NK-92 (cell line): ENCODE measurements around the gene FASTKD1.

Source experiments
- DNase-seq: peaks from one replicate; lab custom pipeline; 2025; ENCODE audit not compliant: unreplicated experiment; lab: John Stamatoyannopoulos, UW

Gene FASTKD1

GRCh38 chr2:169509298-169509885, 64.3 kb downstream of the FASTKD1 start, which contains the start of gene KLHL41:
TSS of gene KLHL41 (plus strand) at chr2:169509702. CDS start at chr2:169509779, 77 bp downstream.
- DNase-seq = no peak

DNA sequence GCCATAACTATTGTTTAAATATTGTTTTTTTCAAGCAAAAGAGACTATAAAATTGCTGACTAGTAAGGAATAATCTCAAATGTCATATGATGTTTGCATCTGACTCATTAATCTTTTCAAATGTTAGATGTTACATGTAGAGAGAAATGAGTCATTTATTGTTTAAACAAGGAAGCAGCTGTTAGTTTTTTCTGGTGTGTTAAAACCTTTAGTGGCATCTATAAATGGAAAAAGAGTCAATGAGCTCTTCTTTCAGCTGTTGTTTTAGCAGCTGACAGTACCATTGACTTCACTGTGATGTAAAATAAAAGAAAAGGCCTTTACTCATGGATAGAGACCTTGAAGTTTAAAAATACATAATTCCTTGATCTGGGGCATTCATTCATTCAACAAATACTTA, 66.0 kb downstream of the FASTKD1 start:
- no peak for DNase-seq

DNA sequence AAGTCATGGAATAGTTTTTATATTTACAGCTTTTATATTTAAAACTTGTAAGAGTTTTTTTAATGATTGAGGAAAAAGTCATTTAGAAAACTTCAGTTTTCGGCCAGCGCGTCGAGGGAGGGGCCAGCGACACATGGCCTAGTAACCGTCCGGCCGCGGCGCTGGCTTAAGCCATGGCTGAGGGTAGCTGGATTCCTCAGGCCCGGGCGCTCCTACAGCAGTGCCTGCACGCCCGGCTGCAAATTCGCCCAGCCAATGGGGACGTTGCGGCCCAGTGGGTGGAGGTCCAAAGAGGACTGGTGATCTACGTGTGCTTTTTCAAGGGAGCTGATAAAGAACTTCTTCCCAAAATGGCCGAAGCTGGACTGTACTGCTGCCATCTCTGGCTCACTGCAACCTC, 69.0 kb downstream of the FASTKD1 start:
- no peak for DNase-seq

GRCh38 chr2:169495310-169495928, 78.2 kb downstream of the FASTKD1 start:
- no peak for DNase-seq

- DNase-seq = no peak
These were observed 80.3 kb downstream of the FASTKD1 start for GRCh38 chr2:169493360-169493759.

- no peak for DNase-seq
These were observed 82.3 kb downstream of the FASTKD1 start for GRCh38 chr2:169491378-169491777.

DNA sequence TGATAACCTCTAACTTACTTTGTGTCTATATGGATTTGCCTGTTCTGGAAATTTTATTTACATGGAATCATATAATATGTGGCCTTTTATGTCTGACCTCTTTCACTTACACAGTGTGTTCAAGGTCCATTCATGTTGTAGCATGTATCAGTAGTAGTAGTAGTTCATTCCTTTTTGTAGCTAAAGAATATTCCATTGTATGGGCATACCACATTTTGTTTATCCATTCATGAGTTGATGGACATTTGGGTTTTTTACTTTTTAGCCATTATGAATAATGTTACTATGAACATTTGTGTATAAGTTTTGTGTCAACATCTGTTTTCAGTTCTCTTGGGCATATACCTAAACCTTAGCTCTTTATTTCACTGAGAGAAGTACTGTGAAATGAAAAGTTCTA, 82.8 kb downstream of the FASTKD1 start:
- no peak for DNase-seq

DNA sequence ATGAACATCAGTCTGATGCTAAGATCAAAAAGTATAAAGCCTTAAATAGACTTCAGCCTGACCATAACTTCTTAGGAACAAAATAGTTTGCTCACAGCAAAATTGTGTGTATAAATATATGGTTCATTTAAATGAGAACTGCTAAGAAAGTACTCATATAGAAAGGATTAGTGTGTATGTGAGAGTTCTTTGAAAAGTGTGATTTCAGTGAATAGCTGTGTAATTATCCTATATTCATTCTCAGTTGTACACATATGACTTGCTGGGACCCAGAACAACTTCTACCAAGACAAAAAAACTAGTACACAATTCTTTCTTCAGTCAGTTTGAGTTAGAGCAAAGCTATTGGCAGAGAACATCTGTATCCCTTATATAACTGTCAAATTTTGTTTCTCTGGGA, 87.2 kb downstream of the FASTKD1 start:
- no peak for DNase-seq

DNA sequence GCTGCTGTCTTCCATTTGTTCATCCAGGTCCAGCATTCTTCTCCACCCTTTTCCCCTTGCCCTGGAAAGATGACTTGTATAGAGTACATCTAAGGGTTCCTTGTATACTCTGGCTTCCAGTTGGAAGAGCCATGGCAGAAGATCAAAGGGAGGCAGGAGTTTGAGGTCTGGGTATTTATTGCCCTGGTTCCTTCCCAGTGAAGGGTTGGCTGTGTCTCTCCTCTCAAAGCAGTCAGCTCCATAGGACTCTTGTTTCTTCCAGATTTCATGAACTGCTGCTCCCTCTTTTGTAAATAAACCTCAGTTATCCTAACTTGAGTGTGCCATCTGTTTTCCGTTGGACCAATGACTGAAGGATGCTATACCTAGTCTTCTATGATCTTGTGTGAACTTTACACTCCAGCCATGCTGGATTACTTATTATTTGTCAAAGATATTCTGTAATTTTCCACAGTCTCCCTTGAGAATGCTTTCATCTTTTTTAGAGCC, 88.0 kb downstream of the FASTKD1 start:
- DNase-seq = no peak

- DNase-seq = no peak
These were observed 93.6 kb downstream of the FASTKD1 start for GRCh38 chr2:169480079-169480465.
